ENCODE data around the gene WDFY4.

Gene WDFY4

GRCh38 chr10:48805848-48806247, 121.2 kb downstream of the WDFY4 start:
- ChIA-PET CTCF (no interaction called here), POLR2A (no interaction called here)
- TF ChIP-seq ZNF837 (tag by site-specific recombination; IDR thresholded peaks at IDR 0.05) (no peak), PATZ1 (tag by site-specific recombination; IDR thresholded peaks at IDR 0.05) (no peak), ZNF211 (tag by site-specific recombination; IDR thresholded peaks at IDR 0.05; ENCODE audit: low read depth) (no peak), TRIM28 (IDR thresholded peaks at IDR 0.05; ENCODE audit: borderline replicate concordance, low read length) (no peak), YY1 (tag by site-specific recombination; IDR thresholded peaks at IDR 0.05) (no peak), ZNF510 (tag by site-specific recombination; IDR thresholded peaks at IDR 0.05; ENCODE audit: insufficient replicate concordance) (no peak), WT1 (tag by site-specific recombination; IDR thresholded peaks at IDR 0.05) (no peak), ZNF138 (tag by site-specific recombination; IDR thresholded peaks at IDR 0.05; ENCODE audit: borderline replicate concordance) (no peak), ZNF404 (tag by site-specific recombination; IDR thresholded peaks at IDR 0.05) (no peak), ZNF23 (tag by site-specific recombination; IDR thresholded peaks at IDR 0.05; ENCODE audit: borderline replicate concordance) (no peak), ZNF155 (tag by site-specific recombination; IDR thresholded peaks at IDR 0.05) (no peak), ZBTB26 (tag by site-specific recombination; optimal IDR thresholded peaks at IDR 0.05) (no peak), ZNF394 (tag by site-specific recombination; IDR thresholded peaks at IDR 0.05; ENCODE audit: borderline replicate concordance) (no peak)
- Histone ChIP-seq H3K27ac (ENCODE audit: extremely low read depth, low read depth, low read length) (no peak overlapping the region), H3K4me1 (ENCODE audit: control insufficient read depth, insufficient read depth, low read length) (no peaks in the 10 kb centered on the region; the same call in 1 of the 2 replicates), H3K36me3 (ENCODE audit: control insufficient read depth in 2 of 2, insufficient read depth in 1 of 2, low read length in 2 of 2) (no peaks in the 10 kb centered on the region), H3K9me3 (ENCODE audit: control insufficient read depth, insufficient read depth, low read depth, low read length) (no peaks in the 10 kb centered on the region), H3K4me3 (ENCODE audit: low read depth, low read length) (no peak overlapping the region)

GRCh38 chr10:48806342-48806741, 121.7 kb downstream of the WDFY4 start:
- Histone ChIP-seq H3K4me1 (ENCODE audit: control insufficient read depth, insufficient read depth, low read length) (no peaks in the 10 kb centered on the region; the same call in 1 of the 2 replicates), H3K36me3 (ENCODE audit: control insufficient read depth in 2 of 2, insufficient read depth in 1 of 2, low read length in 2 of 2) (no peaks in the 10 kb centered on the region), H3K27ac (ENCODE audit: extremely low read depth, low read depth, low read length) (no peak overlapping the region), H3K9me3 (ENCODE audit: control insufficient read depth, insufficient read depth, low read depth, low read length) (no peaks in the 10 kb centered on the region), H3K4me3 (ENCODE audit: low read depth, low read length) (no peak overlapping the region)
- ChIA-PET POLR2A (no interaction called here), CTCF (no interaction called here)
- TF ChIP-seq TCF7L2 (IDR thresholded peaks at IDR 0.05; ENCODE audit: borderline replicate concordance, low read depth, low read length) (no peak), FEZF1 (tag by site-specific recombination; IDR thresholded peaks at IDR 0.05) (no peak), ZNF426 (tag by site-specific recombination; IDR thresholded peaks at IDR 0.05) (no peak), SETDB1 (IDR thresholded peaks at IDR 0.05; ENCODE audit: insufficient read length, low read length) (no peak), ZSCAN4 (tag by site-specific recombination; IDR thresholded peaks at IDR 0.05) (no peak), ZNF645 (tag by site-specific recombination; IDR thresholded peaks at IDR 0.05) (no peak), ZNF513 (tag by site-specific recombination; IDR thresholded peaks at IDR 0.05) (no peak), ZNF274 (IDR thresholded peaks at IDR 0.05; ENCODE audit: low read length) (no peak), ZNF274 (tag by site-specific recombination; IDR thresholded peaks at IDR 0.05; ENCODE audit: borderline replicate concordance) (no peak)

All from HEK293 (cell line).